Stimulated activated CD8-positive, alpha-beta memory T cell treated with anti-CD3 and anti-CD28 coated beads, Interleukin-4, amount 100 ng/mL, for 4 hours (primary cell): ENCODE measurements around the gene OAF.
"Not testable (repeated sequence)": the region's sequence is repeated elsewhere in the genome, so short reads cannot be mapped to it uniquely, and the experiment has no call there.

Experiments
- DNase-seq, 2 donors: peaks; one replicate each; pipeline ENCODE4 v3.0.0-alpha.2; 2020; ENCODE audit warnings: low read depth in 2 of 2, low spot score in 1 of 2

OAF gene

DNA sequence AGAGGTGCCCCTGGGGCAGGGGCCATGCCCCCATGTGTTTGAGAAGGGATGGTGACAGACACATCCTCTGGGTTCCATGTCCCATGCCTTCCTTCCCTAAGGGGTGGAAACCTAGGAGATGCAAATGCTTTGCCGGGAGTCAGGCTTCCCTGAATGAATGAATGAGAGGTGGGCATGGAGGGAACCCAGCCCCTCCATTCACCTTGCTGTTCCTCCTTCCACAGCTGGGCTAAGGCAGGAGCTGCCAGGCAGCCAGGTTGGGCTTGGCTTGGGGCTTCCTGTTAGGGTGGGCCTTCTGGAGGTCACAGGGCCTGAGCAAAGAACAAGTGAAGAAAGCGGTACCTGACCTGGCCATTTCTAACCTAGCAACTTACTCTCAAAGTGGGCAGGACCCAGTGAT lies 30.0 kb downstream of the OAF start:
- no peak for DNase-seq

DNA sequence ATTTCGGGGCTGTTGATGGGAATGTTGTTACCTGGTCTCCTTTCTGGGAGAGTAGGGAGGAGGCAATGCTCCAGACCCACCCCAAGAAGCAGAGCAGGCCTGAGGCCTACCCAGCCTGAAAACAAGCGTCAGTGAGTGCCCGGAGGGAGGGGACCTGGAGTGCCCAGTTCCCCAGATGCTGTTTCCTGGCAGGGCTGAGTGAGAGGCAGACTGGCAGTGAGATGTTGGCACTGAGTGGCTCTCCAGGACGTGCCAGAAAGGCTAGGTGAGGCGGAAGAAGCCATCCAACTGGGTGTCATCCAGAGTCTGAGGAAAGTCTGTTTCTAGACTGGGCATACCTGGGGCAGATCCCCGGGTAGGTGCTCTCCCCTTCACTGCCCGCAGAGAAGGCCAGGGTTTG lies 30.4 kb downstream of the OAF start:
- no peak for DNase-seq

DNA sequence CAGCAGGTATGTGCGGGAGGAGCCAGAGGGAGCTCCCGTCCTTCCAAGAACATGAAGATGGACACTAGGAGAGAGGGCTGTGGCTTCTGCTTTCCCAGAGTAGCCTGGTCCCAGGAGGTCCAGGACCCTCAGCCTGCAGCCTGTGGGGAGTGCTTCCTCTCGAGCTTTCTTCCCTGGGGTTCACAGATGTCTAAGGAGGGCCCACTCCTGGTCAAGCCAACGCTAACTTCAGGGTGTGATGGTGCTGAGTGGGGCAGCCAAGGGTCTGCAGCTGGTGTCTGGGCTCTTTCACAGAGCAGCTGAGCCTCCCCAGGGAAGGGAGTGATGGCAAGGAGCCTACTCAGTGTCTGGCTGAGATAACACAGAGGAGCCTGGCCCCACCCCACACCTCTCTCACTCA lies 32.4 kb downstream of the OAF start:
- DNase-seq = no peak

DNA sequence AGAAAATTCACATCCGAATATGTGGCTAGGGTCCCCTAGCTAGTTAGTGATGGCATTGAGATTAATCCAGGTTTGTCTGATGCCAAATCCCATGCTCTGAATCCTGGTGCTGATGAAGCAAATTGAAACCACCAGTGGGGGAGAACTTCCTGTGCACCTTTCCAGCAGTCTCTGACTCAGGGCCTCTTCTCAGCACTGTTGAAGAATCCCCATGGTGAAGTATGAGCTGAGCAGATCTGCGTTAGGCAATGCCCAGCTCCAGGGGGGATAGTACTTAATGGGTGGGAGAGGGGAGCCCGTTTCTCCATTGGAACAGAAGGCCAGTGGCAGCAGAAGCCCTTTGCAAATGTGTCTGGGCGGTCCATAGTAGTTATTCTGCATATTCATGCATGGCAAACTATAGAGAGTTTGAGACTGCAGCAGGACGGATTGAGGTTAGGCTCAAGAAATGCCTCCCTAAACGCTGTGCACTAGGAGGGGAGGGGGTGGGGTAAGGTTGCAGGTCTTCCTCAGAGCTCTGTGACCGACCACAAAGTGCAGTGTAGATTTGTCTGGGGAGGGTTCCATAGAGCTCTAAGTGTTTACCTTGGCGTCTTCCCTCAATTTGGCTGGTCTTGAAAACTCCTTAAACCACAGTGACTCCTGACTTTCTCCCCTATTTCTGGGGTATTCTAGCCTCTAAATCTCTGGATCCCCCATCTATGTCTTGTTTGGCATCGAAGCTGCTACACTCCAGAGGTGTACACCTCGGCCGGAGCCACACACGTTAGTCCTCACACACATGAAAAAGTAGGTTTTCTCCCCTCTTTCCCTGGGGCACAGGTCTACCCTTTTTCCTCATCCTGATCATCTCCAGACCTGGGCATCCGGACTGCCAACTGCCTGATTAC lies 33.9 kb downstream of the OAF start:
- no peak for DNase-seq

DNA sequence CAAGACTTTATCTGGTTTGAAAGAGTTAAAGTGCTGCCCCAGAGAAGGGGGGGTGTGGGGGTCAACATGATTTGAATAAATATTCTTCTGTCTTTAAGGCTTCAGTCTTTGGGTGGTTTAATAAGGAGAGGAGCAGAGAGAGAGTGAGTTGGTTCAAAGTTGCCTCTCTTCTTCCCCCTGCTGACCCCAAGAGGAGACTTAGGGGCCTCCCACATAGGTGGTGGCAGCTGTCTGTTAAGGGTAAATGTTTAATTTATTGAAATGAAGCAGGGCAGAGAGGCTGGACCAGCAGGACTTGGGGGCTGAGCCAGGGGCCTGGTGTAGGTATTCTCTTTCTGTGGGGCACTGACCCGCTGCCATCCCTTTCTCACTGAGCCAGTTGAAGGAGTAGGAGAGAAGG lies 34.6 kb downstream of the OAF start:
- no peak for DNase-seq

DNA sequence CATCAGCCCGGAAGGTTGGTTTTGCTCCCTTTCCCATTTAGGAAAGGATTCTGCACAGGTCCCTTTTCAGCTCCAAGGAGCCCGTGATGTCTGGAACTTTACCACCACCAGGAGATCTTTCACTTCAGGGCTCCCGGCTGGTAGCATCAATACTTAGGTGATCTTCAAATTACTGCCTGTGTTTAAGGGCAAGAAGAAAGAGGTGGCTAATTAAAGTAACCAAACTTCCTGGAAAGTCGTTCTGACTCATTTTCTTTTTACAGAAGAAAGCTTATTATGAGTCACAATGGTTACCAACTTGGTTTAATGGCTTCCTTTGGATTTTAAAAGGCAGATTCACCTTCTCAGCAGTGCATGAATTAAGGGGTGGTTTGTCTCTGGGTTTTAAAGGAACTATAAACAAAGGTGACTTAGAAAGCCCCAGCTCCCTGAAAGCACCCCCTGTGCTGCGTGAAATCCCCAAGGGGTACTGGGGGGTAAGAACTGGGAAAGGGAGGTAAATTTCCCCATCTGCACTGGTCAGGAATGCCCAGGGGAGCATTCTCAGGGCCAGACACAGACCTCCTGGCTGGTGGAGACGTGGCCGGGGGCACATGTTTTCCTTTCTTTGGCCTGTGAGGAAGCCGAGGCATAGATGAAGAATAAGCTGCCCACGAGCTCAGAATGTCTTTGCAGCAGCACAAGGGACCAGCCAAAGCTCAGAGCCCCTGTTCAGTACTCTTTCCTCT lies 37.9 kb downstream of the OAF start:
- DNase-seq = no peak

DNA sequence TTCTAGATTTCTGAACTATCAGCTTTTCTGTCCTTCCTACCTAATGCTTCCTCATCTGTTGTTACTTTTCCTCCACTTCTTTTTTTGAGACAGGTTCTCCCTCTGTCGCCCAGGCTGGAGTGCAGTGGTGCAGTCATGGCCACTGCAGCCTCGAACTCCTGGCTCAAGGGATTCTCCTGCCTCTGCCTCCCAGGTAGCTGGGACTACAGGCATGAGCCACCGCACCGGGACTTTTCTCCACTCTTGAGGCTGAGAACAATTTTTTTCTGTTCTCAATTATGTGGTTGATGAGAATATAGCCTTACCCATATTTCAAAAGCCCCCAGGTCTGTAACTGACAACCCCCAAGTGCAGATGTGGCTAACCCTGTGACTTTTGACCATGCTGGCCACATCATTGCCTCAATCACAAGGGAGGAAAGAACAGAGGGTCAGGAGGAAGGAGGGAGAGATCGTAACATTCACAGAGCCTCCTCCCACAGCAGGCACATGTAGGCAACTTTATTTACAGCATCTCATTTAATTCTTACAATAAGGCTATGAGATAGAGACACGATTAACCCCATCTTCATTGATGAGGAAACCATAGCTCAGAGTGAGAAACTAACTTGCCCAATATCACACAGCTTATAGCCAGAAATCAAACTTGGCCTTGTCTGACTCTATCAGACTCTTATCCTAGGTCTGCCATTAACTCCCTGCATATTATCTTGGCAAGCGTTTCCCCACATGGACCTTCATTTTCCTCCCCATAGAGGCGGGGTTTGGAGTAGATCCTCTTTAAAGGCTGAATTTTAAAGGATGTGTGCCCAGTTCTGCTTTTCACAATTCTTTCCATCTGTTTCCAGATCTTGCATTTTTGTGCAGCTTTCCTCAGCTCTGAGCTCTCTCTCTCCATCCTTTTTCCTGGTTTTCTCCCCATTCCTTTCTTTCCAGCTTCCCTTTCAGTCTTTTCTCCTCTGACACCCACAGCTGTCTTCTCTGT lies 38.7 kb downstream of the OAF start:
- no peak for DNase-seq

DNA sequence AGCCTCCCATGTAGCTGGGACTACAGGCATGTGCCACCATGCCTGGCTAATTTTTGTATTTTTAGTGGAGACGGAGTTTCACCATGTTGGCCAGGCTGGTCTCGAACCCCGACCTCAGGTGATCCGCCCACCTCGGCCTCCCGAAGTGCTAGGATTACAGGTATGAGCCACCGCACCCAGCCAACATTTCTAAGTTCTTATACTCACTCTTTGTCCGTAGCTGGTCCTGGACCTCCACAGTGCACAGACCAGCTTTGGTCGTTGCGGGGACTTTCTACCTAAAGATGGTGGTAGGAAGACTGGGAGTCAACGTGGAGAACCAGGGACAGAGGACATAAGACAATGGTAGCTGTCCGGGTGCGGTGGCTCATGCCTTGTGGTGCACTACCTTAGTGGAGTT lies 42.5 kb downstream of the OAF start:
- not testable (repeated sequence) for DNase-seq

DNA sequence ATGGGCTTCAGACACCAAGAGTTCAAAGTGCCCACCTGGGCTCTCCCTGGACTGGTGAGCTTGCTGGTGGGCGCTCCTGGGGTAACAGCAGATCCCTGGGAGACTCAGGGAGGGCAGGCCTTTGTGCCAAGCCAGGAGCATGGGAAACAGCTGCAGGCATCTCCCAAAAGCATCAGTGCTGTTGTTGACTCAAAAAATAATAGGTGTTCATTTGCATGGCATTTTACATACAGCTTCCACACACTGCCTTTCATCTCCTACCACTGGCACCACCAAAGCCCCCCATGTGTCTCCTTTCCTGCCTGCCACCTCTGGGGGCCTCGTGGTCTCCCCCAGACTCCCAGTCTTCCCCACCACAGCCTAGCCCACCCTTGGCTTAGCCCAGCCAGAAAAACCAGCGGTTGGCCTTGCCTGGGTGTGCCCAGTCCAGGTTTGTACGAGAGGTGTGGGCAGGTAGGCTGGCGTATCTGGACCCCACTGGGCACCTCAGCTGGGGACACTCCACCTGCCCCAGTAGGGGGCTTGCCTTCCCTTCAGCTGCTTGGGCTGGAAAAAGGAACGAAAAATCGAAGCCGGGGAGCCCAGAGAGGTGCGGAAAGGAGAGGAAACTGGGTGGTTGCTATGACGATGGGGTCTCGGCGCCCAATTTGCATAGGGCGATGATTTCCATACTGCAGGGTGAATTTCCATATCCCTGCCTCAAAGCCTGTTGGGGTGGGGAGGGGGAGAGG lies 44.1 kb downstream of the OAF start:
- no peak for DNase-seq

DNA sequence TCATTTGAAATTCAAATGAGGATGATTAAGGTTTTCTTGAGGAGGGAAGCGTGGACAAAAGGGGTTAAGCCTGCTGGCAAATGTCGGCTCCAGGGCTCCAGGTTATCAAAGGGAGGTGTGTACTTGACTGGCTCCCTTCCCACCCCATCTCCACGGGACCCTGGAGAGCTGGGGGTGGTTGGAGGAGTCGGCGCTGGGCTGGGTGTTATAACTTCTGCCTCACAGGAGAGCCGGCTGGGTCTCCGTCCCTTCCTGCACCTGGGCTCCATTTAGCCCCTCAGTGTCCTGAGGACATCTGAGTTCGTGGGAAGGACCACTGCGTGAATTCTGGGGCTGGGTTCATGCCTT lies 44.7 kb downstream of the OAF start:
- DNase-seq = no peak

DNA sequence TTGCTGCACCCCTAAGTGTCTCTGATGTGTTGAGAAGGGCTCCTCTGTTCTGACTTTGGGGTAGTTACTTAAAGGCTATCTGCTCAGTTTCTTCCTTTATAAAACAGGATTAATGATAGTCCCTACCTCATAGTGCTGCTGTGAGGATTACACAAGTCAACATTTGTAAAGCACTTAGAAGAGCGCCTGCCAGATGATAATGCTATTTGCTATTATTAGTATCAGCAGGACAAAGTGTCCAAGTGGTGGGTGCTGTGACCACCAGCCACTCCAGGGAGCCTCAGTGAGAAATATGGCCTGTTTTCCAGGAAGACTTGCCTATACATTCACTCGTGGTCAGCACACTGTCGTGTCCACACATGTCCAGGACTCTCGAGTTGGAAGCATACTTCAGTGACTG lies 45.3 kb downstream of the OAF start:
- no peak for DNase-seq

DNA sequence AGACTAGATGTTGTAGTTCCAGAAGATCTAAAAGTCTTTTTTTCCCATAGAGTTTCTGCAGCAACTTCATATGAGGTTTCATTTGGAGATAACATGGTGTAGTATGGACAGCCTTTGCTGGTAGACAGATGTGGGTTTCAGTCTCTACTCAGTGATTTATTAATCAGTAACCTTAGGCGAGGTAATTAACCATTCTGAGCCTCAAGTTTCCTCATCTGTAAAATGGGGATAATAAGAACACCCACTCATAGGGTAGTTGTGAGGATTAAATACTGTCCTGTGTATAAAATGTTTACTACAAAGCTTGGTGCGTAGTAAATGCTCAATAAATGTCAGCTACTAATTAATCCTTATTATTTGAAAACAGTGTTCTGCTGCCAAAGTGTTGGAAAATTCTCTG lies 45.9 kb downstream of the OAF start:
- no peak for DNase-seq

DNA sequence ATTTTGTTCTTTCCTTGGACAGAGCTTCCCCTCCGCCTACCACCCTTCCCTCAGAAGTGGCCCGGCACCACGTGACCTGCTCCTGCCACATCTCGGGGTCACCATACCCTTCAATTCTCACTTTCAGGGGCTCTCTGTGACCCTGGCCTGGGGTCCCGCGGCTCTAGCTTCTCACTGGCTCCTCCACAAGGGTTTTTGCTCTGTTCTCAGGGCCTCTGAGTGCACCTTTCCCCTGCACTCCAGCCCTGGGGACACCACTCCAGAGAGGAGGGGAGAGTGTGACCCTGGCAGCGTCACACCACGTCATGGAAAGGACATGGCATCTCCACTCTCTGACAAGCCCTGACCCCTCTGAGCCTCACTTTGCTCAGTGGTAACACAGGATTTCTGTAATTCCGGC lies 46.5 kb downstream of the OAF start:
- DNase-seq = no peak

DNA sequence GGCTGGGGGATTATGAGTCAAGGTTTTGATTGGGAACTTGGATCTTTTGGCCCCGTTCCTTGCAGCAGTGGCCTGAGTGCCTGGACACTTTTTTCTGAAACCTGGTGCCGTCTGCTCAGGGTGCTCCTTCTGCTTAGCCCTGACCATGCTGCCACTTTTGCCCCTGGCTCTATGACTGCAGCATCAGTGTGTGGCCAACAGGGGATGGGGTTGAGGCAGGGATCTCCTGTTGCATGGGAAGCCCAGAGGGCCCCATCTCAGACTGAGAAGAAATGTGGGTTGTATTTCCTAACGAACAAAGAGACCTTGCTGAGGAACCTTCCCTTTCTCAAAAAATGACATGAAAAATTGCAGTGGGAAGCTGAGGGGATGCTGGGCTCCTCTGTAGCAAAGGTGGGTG lies 47.8 kb downstream of the OAF start:
- no peak for DNase-seq

DNA sequence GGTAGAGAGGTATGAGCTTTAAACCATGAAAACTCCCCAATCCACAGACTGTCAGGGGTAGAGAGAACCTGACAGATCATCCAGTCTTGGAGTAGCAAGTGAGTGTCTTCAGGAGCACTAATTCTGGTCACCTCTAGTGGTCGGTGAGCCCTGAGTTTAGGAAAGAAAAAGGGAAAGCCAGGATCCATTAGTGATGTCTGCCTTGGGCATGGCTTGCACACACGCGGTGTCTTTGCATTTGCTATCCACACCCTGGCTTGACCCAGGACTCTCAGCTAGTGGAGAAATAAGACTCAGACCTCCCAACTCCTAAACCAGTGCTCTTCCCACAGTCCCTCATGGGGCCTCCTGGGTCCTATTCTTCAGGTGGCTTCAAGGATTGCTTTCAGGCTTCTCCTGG lies 48.4 kb downstream of the OAF start:
- DNase-seq = no peak

DNA sequence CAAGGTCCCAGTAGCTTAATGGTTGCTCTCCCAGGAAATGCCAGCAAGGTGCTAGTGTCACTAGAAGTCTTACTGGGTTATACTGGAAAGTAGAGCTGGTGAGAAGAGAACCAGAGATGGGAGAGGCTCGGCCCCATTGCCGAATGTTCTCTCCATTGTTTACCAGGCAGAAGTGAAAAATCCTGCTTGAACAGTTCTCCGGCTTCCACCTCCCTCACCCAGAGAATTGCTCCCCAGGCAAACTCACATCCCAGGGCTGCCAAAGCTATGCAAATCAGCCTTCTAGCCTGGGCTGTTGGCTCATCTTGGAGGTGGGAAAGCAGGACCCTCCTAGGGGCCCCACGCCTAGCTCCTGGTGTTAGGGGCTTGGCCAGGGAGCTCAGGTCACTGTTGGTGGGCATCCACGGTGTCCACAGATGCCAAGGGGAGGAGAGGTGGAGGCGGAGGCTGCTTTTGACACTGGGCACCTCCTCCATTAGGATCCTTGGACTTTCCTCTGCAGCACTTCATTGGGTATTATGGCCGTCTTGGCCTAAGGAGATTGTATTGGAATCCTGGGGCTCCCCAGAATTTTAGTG lies 49.2 kb downstream of the OAF start:
- DNase-seq = no peak

DNA sequence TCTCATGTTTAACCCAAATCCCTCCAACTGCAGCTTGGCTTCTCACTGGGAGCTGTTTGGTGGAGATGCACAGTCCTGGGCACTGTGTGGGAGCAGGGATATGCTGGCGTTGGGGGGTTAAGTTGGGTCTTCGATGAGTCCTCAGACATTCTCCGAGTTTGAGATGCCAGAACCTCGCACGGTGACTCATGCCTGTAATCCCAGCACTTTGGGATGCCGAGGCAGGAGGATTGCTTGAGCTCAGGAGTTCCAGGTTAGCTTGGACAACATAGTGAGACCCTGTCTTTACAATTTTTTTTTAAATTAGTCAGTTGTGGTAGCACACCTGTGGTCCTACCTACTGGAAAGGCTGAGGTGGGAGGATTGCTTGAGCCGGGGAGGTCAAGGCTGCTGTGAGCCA lies 49.8 kb downstream of the OAF start:
- no peak for DNase-seq

DNA sequence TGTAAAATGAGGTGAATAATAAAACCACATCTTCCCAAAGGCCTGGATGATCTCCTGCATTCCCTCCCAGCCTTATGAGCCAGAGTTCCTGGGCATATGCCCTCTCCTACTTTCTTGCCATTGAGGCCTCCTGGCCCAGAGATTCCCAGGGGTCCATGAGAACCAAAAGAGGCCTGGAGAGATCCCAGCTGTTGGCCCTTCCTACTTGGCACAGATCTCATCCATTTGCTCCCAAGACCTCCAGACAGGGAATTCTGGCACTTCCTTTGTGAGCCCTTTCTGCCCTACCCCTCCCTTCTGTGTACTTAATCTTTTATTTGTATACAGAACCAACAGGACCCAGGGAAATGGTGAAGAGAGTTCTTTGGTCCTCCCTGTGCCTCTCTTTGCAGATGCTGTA lies 50.5 kb downstream of the OAF start:
- DNase-seq = no peak

DNA sequence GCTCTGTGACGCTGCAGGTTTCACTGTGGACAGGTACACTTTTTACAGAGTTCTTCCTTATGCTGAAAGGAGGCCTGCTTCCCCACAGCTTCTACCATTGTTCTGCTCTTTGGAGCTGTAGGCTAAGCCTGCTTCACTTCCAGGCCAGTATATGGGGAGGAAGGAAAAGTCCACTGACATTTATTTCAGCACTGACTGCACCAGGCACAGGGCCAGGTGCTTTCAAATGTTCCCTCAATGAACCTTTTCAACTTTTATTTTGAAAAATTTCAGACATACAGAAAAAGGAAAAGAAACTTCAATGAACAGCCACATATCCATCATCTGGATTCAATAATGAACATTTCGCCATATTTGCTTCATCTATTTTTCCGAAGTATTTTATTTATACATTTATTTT lies 51.1 kb downstream of the OAF start:
- DNase-seq = no peak

DNA sequence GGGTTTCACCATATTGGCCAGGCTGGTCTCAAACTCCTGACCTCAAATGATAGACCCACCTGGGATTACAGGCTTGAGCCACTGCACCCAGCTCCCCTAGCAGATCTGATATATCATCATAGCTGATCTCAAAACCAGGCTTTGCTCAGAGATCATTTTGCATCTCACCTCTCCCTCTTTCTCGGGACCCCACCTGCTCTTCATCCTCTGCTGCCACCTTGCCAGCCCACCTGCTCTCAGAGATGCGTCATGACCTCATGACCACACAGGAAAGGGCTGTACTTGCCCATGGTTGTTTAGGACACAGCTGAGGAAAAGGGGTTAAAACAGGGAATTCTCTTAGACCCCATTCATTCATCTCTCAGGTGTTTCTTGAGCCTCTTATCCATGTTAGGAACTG lies 56.5 kb downstream of the OAF start:
- DNase-seq = no peak

DNA sequence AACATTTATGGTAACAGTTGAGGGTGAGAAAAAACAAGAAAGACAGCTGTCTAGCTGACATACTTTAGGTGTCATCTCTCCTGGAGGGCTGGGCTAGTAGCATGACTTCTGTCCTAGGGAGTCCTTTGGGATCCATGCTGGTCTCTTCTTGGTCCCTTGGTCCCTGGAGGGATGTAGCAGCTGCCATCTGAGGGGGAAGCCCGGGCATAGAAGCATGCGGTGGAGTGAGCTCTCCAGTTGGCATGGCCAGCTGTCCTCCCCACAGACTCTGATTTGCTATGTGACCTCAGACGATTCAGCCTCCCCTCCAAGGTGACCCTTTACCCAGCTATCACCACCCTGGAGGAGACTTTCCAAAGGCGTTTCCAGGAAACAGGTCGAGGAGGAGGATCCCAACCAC lies 57.9 kb downstream of the OAF start:
- DNase-seq = no peak
